ENCODE data around the gene VAMP4.

The VAMP4 gene

GRCh38 chr1:171769171-171769570 is 27.3 kb upstream of the VAMP4 start:
- in situ Hi-C loops (cut with MboI; ENCODE audit: low sequenced_read_pairs, unreplicated experiment), result no loop called here
- no peak for DNase-seq (ENCODE audit: low spot score)
- TF ChIP-seq, protein P1, sequence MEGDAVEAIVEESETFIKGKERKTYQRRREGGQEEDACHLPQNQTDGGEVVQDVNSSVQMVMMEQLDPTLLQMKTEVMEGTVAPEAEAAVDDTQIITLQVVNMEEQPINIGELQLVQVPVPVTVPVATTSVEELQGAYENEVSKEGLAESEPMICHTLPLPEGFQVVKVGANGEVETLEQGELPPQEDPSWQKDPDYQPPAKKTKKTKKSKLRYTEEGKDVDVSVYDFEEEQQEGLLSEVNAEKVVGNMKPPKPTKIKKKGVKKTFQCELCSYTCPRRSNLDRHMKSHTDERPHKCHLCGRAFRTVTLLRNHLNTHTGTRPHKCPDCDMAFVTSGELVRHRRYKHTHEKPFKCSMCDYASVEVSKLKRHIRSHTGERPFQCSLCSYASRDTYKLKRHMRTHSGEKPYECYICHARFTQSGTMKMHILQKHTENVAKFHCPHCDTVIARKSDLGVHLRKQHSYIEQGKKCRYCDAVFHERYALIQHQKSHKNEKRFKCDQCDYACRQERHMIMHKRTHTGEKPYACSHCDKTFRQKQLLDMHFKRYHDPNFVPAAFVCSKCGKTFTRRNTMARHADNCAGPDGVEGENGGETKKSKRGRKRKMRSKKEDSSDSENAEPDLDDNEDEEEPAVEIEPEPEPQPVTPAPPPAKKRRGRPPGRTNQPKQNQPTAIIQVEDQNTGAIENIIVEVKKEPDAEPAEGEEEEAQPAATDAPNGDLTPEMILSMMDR (IDR thresholded peaks at IDR 0.05; ENCODE audit: borderline replicate concordance, control extremely low read depth, extremely low read depth, insufficient read depth, missing control alignments), result no peak

DNA sequence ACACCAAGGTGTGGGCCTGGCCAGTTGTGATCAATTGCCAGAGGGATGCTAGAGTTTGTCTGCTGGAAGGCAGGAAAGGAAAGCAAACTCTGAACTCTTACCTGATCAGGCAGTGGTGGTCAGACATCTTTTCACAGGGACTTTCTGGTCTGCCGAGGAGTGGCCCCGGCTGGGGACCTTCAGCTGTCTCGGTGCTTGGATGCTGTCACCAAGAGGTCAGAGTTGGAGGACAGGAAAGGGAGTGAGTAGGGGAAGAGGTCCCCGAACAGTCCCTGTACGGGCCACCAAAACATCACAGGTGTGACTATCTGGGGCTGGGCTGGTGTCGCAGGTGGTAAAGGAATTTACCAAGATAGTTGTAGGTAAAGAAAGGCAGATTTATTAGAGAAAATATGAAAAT is 21.9 kb upstream of the VAMP4 start:
- DNase-seq (ENCODE audit: low spot score), result no peak
- TF ChIP-seq, protein P1 (IDR thresholded peaks at IDR 0.05; ENCODE audit: borderline replicate concordance, control extremely low read depth, extremely low read depth, insufficient read depth, missing control alignments), result no peak
- in situ Hi-C loops (cut with MboI; ENCODE audit: low sequenced_read_pairs, unreplicated experiment), result no loop called here

DNA sequence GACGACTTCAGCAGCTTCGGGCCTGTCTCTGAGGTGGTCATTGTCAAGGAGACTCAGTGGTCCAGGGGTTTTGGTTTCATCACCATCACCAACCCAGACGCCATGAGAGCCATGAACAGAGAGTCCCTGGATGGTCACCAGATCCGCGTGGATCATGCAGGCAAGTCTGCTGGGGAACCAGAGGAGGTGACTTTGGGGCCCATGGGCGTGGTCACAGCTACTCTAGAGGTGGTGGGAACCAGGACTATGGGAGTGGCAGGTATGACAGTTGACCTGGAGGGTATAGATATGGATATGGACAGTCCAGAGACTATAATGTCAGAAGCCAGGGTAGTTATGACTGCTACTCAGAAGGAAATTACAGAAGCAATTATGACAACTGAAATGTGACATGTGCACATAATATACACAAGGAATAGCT is 20.3 kb upstream of the VAMP4 start:
- in situ Hi-C loops (cut with MboI; ENCODE audit: low sequenced_read_pairs, unreplicated experiment), result no loop called here
- no peak for DNase-seq (ENCODE audit: low spot score)
- TF ChIP-seq, protein P1 (IDR thresholded peaks at IDR 0.05; ENCODE audit: borderline replicate concordance, control extremely low read depth, extremely low read depth, insufficient read depth, missing control alignments), result no peak

DNA sequence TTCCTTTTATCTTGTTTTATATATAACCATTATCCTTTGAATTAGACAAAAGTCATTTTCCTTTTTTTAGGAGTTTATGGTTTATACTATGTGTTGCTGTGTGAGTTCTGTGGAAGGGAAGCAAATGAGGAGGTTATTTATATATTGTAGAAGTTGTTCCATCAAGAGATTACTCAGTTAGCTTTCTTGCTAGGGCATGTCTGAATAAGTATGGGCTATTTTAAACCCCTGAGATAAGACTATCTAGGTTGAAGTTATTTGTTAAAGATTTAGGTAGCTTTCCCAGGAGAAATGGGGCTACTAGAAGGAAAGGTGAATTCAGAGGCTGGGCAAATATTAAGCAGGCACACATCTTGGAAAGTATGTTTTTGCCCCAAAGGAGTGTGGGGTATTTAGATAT is 16.1 kb upstream of the VAMP4 start:
- TF ChIP-seq, protein P1 (IDR thresholded peaks at IDR 0.05; ENCODE audit: borderline replicate concordance, control extremely low read depth, extremely low read depth, insufficient read depth, missing control alignments), result no peak
- no peak for DNase-seq (ENCODE audit: low spot score)
- in situ Hi-C loops (cut with MboI; ENCODE audit: low sequenced_read_pairs, unreplicated experiment), result no loop called here

- in situ Hi-C loops (cut with MboI; ENCODE audit: low sequenced_read_pairs, unreplicated experiment), result no loop called here
- TF ChIP-seq, protein P1 (IDR thresholded peaks at IDR 0.05; ENCODE audit: borderline replicate concordance, control extremely low read depth, extremely low read depth, insufficient read depth, missing control alignments), result no peak
- no peak for DNase-seq (ENCODE audit: low spot score)
Measured at GRCh38 chr1:171756856-171757255, 15.0 kb upstream of the VAMP4 start.

DNA sequence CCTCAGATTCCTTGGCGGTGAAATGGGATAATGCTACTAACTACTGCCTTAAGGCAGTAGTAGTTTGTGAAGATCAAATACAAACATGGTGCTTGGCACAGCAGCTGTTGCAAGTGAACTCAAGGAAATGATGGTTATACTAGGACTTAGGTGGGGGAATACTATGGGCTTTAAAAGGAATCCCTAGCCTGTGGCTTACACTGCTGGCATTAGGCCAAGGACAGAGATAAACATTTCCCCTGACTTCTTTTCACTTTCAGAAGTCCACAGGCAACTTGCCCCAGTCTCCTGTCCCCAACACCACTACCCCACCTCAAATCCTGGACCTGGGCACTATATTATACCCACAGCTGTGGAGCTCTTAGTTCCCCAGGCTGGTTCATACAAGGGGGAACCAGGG is 13.1 kb upstream of the VAMP4 start:
- TF ChIP-seq, protein P1 (IDR thresholded peaks at IDR 0.05; ENCODE audit: borderline replicate concordance, control extremely low read depth, extremely low read depth, insufficient read depth, missing control alignments), result no peak
- in situ Hi-C loops (cut with MboI; ENCODE audit: low sequenced_read_pairs, unreplicated experiment), result no loop called here
- no peak for DNase-seq (ENCODE audit: low spot score)

DNA sequence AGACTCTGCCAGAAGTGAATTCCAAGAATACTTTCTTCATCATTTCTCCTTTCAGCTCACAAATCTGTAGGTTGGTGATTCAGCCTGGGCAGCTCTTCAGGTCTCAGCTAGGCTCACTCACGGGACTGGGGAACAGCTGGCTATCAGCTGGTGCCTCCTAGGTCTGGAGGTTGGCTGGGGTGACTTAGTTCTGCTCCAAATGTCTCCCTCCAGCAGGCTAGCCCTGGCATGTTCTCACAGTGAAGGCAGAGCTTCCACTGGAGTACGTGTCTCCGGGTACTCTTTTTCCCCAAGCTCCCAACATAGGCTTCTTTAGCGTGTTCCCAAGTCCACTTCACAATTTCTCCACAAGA is 12.5 kb upstream of the VAMP4 start:
- in situ Hi-C loops (cut with MboI; ENCODE audit: low sequenced_read_pairs, unreplicated experiment), result no loop called here
- no peak for DNase-seq (ENCODE audit: low spot score)

More for the DNA sequence above, 12.5 kb upstream of the VAMP4 start:
- TF ChIP-seq, protein P1 (IDR thresholded peaks at IDR 0.05; ENCODE audit: borderline replicate concordance, control extremely low read depth, extremely low read depth, insufficient read depth, missing control alignments), result no peak

All from GM13976 (cell line).